GM12891 (cell line): ENCODE results near the gene NCKAP5.

Experiments
- PAX5 ChIP-seq: IDR thresholded peaks from 2 replicates; pipeline ENCODE4 v1.6.1; 2011; ENCODE audit warnings: low read length, moderate library complexity, mild to moderate bottlenecking; ENCODE audit not compliant: insufficient read depth, severe bottlenecking
- POLR2A ChIP-seq: IDR thresholded peaks from 2 replicates; pipeline ENCODE4 v1.6.1; 2011; ENCODE audit warnings: low read depth, low read length, control low read depth
- POLR2AphosphoS5 ChIP-seq: IDR thresholded peaks from 2 replicates; pipeline ENCODE4 v1.6.1; 2011; ENCODE audit warnings: low read depth, low read length, control low read depth
- POU2F2 ChIP-seq: IDR thresholded peaks from 2 replicates; pipeline ENCODE4 v1.6.1; 2011; ENCODE audit warnings: low read depth, mild to moderate bottlenecking, control low read depth, low read length, moderate library complexity
- SPI1 ChIP-seq: IDR thresholded peaks from 2 replicates; pipeline ENCODE4 v1.6.1; 2011; ENCODE audit warnings: low read depth, low read length, control low read depth
- TAF1 ChIP-seq: IDR thresholded peaks from 2 replicates; pipeline ENCODE4 v1.6.1; 2011; ENCODE audit warnings: low read depth, low read length, control low read depth

GRCh38 chr2:133570542-133570941 is 2.3 kb upstream of the NCKAP5 start:
- no peak for TF ChIP-seq POLR2A
- no peak for TF ChIP-seq PAX5
- no peak for TF ChIP-seq POLR2AphosphoS5
- TF ChIP-seq TAF1, result no peak
- no peak for TF ChIP-seq POU2F2
- no peak for TF ChIP-seq SPI1
